ENCODE data around the gene ADARB2. TPM values are rescaled to one million over a fixed set of nuclear protein-coding genes. Genes with fewer than 3 reads are reported as not detected.

ADARB2 gene
- total RNA-seq, 2 donors from 2014 or later = 1.1 to 1.8 TPM

DNA sequence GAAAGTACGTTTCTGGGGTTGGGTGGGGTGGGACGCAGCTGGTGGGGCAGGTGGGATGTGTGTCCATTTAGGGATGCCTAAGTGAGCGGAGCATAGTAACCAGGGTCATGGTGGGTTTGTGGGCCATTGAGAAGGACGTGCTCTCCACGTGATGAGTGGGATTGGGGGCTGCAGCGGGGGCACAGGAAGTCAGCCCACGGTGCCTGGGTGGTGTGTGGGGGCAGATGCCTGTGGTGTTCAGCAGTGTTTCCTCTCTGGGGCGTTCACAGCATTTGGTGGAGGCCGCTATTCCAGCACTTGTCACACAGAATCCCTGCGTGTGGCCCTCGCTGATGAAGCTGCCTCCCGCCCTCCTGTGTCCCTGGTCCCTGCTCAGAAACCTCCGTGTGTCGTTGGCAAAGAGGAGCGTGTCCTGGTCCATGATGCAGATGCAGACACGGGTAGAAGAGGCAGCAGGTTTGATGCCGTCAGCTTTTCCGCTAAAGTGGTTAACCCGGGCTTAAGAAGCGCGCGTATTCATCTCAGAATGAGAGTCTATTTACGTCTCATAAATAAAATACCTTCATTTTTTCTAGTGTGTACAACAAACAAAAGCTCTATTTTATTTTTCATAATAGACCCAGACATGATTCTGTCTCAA is 274.2 kb downstream of the ADARB2 start:
- no peak for TF ChIP-seq CTCF (conservative IDR thresholded peaks at IDR 0.05)
- no peaks in the 10 kb centered on the region for H3K4me1 Mint-ChIP-seq
- WGBS, 2 experiments (ENCODE audit: insufficient coverage in 1 of 2, insufficient read length in 1 of 2) = 91% methylated on average over 18 to 23 of the region's 23 CpGs
- H3K27me3 ChIP-seq (ENCODE audit: control insufficient read depth, insufficient read depth, low read length, poor library complexity, severe bottlenecking) = no peaks in the 10 kb centered on the region
- no peaks in the 10 kb centered on the region for H3K36me3 ChIP-seq (ENCODE audit: control insufficient read depth, insufficient read depth, low read length)
- no peak for DNase-seq
- no peaks in the 10 kb centered on the region for H3K27me3 Mint-ChIP-seq (ENCODE audit: insufficient read depth)
- no peaks in the 10 kb centered on the region for H3K4me1 ChIP-seq (ENCODE audit: control insufficient read depth, insufficient read depth, low read length)
- H3K27ac ChIP-seq (ENCODE audit: low read depth, low read length) = no peak overlapping the region
- no peak overlapping the region for H3K4me3 ChIP-seq (ENCODE audit: low read length)
- no peak overlapping the region for H3K27ac Mint-ChIP-seq
- no peak overlapping the region for H3K4me3 Mint-ChIP-seq
- H3K9me3 Mint-ChIP-seq = no peaks in the 10 kb centered on the region
- no peak overlapping the region for H3K9ac ChIP-seq (ENCODE audit: extremely low read depth, low read length, poor library complexity, severe bottlenecking)
- H3K36me3 Mint-ChIP-seq (ENCODE audit: low read depth) = no peaks in the 10 kb centered on the region
- H3K9me3 ChIP-seq (ENCODE audit: control insufficient read depth, low read length) = no peaks in the 10 kb centered on the region

- Histone ChIP-seq H3K27me3 (ENCODE audit: control insufficient read depth, insufficient read depth, low read length, poor library complexity, severe bottlenecking) (no peaks in the 10 kb centered on the region), H3K4me3 (ENCODE audit: low read length) (no peak overlapping the region), H3K9ac (ENCODE audit: extremely low read depth, low read length, poor library complexity, severe bottlenecking) (no peak overlapping the region), H3K9me3 (ENCODE audit: control insufficient read depth, low read length) (no peaks in the 10 kb centered on the region), H3K27ac (ENCODE audit: low read depth, low read length) (no peak overlapping the region), H3K36me3 (ENCODE audit: control insufficient read depth, insufficient read depth, low read length) (no peaks in the 10 kb centered on the region), H3K4me1 (ENCODE audit: control insufficient read depth, insufficient read depth, low read length) (no peaks in the 10 kb centered on the region)
- 84 to 100% methylated on average over 1 of the region's 1 CpG for WGBS, 2 experiments (ENCODE audit: insufficient coverage in 1 of 2, insufficient read length in 1 of 2)
- Mint-ChIP-seq H3K4me1 (no peaks in the 10 kb centered on the region), H3K36me3 (ENCODE audit: low read depth) (no peaks in the 10 kb centered on the region), H3K4me3 (no peak overlapping the region), H3K9me3 (no peaks in the 10 kb centered on the region), H3K27ac (no peak overlapping the region), H3K27me3 (ENCODE audit: insufficient read depth) (no peaks in the 10 kb centered on the region)
- no peak for TF ChIP-seq CTCF (conservative IDR thresholded peaks at IDR 0.05)
- DNase-seq = no peak
These were observed 274.8 kb downstream of the ADARB2 start for GRCh38 chr10:1462521-1462920.

GRCh38 chr10:1462032-1462431 is 275.3 kb downstream of the ADARB2 start:
- Histone ChIP-seq H3K4me3 (ENCODE audit: low read length) (no peak overlapping the region), H3K9me3 (ENCODE audit: control insufficient read depth, low read length) (no peaks in the 10 kb centered on the region), H3K9ac (ENCODE audit: extremely low read depth, low read length, poor library complexity, severe bottlenecking) (no peak overlapping the region), H3K36me3 (ENCODE audit: control insufficient read depth, insufficient read depth, low read length) (no peaks in the 10 kb centered on the region), H3K4me1 (ENCODE audit: control insufficient read depth, insufficient read depth, low read length) (no peaks in the 10 kb centered on the region), H3K27me3 (ENCODE audit: control insufficient read depth, insufficient read depth, low read length, poor library complexity, severe bottlenecking) (no peaks in the 10 kb centered on the region), H3K27ac (ENCODE audit: low read depth, low read length) (no peak overlapping the region)
- WGBS, 2 experiments (ENCODE audit: insufficient coverage in 1 of 2, insufficient read length in 1 of 2) = 84 to 92% methylated on average over 2 to 5 of the region's 5 CpGs
- DNase-seq = no peak
- H3K27me3 Mint-ChIP-seq (ENCODE audit: insufficient read depth) = no peaks in the 10 kb centered on the region
- no peak for TF ChIP-seq CTCF (conservative IDR thresholded peaks at IDR 0.05)
- H3K27ac Mint-ChIP-seq = no peak overlapping the region
- H3K9me3 Mint-ChIP-seq = no peaks in the 10 kb centered on the region
- H3K4me1 Mint-ChIP-seq = no peaks in the 10 kb centered on the region
- no peak overlapping the region for H3K4me3 Mint-ChIP-seq
- no peaks in the 10 kb centered on the region for H3K36me3 Mint-ChIP-seq (ENCODE audit: low read depth)
